K562 treated with DMSO at 1 percent for 12 hours (cell line): ENCODE measurements around the gene RAMACL. TPM values are rescaled to one million over a fixed set of nuclear protein-coding genes. Genes with fewer than 3 reads are reported as not detected.

Source experiments
- total RNA-seq: library from RNA; unstranded; fragments of 300-600 nt; gene quantifications from 2 replicates; pipeline ENCODE4 v1.2.3, GENCODE V29; 2022; ENCODE audit not compliant: insufficient read depth

RAMACL gene
- total RNA-seq: not detected in 2 replicates

GRCh38 chr6:166586424-166587156 is at the start of gene RAMACL:
Gene RAMACL, minus strand, starts transcription at chr6:166586678. Its CDS starts 201 bp downstream, at chr6:166586477.

GRCh38 chr6:166627033-166627874 is 40.8 kb upstream of the RAMACL start, which contains the start of gene RPS6KA2:
Gene RPS6KA2, minus strand, starts transcription at chr6:166627251. Its CDS starts 232 bp downstream, at chr6:166627019.

Other genes with a start within 250 kb of the RAMACL start
- gene SFT2D1, start 244.1 kb downstream of the RAMACL start, total RNA-seq: 70.3 and 101 TPM in 2 replicates
- 79.2 and 110 TPM in 2 replicates for gene MPC1, start 203.7 kb downstream of the RAMACL start, total RNA-seq
- gene RPS6KA2, start 40.6 kb upstream of the RAMACL start, total RNA-seq: 0.13 TPM in 1 of 2 replicates, not detected in the other